ENCODE results near the gene AGAP1. TPM values are rescaled to one million over a fixed set of nuclear protein-coding genes. Genes with fewer than 3 reads are reported as not detected.

Gene AGAP1
- polyA plus RNA-seq, 5 donors, result 14.7 to 19.2 (median 18.4) TPM

DNA sequence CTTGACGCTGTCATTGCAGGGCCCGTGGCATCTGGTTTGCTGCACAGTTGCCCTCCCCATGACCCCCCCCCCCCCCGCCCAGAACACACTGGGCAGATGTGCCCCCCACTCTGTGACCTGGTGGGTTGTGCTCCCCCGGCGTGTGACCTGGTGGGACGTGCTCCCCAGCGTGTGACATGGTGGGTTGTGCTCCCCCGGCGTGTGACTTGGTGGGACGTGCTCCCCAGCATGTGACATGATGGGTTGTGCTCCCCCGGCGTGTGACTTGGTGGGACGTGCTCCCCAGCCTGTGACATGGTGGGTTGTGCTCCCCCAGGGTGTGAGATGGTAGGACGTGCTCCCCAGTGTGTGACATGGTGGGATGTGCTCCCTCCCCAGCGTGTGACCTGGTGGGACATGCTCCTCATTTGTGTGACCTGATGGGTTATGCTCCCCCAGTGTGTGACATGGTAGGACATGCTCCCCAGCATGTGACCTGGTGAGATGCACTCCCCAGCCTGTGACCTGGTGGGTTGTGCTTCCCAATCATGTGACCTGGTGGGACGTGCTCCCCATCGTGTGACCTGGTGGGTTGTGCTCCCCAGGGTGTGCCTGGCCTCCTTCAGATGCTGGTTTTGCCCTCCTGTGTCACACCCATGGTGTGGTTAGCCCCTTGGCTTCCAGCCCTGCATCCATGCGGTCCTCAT is 213.7 kb downstream of the AGAP1 start:
- no peak for DNase-seq

DNA sequence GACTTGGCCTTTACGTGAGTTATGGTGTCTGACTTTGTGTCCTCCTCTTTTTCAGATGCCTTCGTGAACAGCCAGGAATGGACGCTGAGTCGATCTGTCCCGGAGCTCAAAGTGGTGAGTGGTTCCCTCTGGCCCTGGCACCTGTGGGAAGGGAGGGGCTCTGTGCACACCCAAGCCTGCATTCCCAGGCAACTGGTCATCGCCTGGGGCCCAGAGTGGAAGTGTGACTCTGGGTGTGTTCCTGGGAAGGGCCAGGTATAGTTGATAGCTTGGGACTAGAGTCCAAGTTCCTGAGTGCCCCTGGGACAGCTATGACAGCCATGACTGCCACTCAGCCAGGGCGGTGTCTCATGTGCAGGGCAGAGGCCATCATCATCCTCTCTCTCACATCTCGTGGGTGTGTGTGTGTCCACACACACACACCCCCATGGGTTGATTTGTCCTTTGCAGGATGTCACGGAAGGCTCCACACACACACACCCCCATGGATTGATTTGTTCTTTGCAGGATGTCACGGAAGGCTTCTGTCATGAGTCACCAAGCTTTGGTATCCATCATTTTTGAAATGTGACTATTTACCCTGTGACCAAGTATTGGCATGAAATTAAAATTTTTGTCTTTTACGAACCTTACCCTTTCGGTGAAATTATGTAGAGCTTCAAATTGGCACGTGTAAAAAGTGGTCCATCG is 215.4 kb downstream of the AGAP1 start:
- no peak for DNase-seq

DNA sequence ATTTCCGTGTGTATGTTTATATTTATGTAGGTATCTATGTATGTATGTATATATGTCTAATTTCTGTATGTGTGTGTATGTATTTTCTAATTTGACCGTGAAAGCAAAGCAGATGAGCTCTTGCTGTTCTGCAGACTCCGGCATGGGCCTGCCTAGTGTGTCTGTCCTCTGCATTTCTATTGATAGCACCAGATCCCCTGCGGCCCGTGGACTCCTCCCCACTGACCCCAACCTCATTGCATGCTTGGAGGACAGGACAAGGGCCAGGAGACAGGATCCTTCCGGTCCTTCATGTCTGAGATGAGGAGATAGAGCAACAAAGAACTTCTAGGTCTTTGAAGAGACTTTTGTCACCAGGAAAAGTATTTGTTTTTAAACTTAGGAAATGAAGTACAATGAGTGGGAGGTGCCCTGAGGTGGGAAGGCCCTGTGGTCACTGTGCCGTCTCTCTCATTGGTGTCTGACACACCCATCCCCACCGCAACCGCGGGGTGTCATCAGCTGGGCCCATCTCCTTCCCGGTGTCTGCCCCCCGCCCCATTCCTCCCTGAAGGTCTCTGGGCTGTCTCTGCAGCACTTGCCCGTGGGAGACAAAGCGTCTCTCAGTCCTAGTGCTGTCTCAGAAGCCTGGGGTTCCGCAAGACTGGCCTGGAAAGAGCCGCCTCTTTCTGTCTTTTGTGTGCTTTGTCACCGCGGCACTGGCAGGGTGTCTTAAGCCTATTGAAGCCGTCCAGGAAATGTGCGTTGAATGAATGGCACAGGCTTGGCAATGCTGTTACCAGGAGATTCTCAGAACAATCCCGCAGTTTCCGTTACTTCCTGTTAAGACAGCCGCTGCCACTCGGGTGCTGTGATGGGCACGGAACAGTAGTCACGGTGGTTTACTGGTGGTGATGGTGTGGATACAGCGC is 216.4 kb downstream of the AGAP1 start:
- no peak for DNase-seq

DNA sequence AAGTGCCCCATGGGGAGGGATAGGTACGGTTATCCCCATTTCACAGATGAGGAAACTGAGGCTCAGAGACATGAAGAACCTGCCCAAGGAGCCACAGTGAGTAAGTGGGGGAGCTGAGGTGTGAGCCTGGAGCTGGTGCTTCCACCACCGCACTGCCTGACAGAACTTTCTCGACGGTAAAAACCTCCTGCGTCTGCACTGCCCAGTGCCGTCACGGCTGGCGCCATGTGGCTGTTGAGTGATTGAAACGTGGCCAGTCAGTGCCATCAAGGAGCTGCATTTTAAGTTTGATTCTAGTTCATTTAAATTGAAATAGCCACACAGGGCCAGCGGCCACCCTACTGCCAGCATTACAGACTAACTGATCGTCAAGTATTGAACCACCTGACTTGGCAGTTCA is 217.1 kb downstream of the AGAP1 start:
- no peak for DNase-seq

DNA sequence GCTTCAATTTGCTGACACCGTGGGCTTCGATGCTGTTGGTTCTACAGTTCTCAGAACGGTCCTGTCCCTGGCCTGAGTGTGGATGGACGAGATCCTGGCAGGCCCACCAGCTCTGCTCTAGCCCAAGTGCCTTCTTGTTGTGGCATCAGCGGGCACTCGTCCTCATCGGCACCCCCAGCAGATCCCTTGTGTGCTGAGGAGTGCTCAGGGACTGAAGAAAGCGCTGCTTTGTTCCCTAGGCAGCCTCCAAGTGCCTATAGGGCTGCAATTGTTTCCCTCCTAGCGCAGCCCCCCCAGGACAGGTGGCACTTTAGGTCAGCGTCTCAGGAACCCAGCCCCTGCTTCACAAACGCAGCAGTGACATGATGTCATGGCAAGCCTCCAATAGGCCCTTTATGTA is 217.7 kb downstream of the AGAP1 start:
- no peak for DNase-seq

DNA sequence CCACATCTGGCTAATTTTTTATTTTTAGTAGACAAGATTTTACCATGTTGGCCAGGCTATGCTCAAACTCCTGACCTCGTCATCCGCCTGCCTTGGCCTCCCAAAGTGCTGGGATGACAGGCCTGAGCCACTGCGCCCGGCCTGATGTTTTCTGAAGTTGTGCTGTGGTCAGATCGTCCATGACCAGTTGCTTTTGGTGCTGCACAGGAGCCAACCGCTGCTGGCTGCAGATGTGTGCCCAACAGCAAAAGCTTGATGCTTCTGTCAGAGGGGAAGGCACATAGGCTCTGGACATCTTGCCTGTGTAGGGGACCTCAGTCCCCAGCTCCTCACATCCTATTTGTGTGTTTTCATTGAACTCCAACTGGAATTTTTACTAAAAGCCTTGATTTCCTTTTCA is 218.3 kb downstream of the AGAP1 start:
- no peak for DNase-seq

DNA sequence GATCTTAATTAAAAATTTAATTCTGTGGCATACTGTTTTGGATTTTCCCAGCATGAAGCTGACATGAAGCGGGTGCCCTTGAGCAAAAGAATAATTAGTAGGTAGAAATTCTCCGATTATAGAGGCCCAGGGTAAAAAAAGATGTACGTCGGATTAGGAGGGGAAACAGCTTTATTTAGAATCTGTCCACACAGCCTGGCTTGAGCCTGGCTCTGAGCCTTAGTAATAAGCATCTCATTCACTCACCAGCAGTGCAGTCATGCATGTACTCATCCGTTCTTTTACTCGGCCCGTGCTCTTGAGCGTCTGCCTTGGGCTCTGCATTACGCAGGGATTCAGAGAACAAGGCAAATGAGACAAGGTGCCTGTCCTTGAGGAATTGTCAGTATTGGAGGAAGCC is 219.3 kb downstream of the AGAP1 start:
- no peak for DNase-seq

DNA sequence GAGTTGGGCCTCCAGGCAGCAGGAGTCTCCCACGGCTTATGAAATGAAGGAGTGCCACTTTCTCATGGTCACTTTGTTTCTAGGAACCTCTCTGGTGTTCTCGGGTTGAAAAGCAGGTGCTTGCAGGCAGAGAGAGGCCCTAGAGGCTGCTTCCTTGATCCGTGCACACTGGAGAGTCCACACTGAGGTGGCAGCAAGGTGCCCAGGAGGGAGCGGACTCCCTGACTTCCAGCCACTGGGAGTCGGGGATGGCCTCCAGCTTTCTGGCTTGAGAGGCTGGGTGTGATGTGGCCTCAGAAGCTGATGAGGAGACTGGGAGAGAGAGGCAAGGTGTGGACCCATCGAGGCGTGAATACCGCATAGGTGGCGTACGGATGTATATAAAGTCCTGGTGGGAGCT is 221.8 kb downstream of the AGAP1 start:
- no peak for DNase-seq

DNA sequence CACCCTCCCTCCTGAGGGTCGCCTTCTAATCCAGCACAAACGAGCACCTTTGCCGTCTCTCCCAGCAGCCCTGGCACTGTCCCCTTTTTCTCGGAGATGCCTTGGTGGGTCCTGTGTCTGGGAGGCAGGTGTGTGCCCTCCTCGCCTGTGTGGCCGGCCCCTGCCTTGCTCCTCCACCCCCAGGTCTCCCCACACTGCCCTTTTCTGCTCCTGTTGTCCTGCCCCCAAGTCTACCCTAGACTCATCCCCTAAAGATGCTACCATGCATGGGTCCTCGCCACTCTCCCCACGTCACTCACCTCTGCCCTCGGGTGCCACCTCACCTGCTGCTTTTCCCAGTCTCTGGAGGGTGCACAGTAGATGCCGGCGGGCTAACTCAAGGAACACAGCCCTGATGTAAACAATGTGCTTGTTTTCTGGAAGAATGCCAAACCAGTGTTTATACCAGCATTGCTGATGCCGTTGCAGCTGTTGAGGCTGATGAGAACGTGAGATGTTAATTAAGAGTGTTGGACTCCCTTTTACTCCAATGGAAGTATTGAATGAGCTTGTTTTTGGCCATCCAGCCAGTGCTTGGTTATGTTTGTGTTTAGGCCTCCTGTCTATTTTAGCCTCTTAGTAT is 223.1 kb downstream of the AGAP1 start:
- DNase-seq, result peak; percentile 21 to 32

DNA sequence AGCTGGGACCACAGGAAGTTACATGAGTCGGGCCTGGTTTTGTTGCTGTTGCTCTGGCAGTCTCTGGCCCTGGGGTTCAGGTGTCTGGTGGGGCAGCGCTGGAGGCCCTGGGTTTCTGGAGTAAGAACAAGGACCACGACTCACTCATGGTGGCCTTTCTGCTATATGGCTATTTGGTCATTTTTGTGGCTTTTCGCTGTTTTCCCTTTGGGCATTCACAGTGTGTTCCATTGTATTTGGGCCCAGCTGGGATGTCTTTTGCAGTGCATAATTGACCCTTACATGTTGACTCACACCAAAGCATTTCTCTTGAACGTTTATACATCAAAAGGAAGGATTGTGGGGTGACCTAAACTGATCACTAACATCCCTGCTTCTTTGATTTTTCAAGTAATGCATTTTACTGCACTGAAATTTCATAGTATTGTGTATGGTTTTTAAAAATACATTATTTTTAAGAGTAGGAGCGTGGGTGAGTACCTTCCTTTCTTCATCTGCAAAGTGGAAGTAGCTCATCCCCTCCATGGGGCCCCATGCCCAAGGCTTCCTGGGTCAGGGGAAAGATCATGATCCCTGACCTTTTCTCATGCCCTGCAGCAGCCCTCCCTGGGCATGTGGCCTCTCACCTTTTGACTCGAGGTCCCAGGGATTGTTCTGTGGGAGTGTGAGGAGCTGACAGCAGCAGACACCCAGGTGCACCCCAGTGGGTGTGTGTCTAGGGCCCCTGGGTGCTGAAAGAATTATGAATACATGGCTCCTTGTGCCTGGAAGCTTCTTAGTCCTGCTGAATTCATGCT is 225.5 kb downstream of the AGAP1 start:
- no peak for DNase-seq

DNA sequence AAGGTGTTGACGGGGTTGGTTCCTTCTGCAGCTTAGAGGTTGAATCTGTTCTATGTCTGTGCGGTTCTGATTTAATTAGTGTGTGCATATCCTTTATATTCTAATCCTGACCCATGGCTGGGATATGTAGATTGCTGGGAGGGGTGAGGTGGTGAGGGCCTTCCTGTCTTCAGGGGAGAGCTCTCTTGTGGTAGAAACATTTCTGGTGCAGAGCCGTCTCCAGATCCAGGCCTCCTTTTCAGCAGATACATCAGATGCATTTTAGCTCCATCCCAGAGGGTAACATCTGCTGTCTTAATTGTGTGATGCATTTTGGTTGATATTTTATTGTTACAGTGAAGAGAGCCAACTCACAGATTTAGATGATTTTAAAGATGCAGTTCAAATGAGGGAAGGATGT is 227.8 kb downstream of the AGAP1 start:
- DNase-seq, result no peak

DNA sequence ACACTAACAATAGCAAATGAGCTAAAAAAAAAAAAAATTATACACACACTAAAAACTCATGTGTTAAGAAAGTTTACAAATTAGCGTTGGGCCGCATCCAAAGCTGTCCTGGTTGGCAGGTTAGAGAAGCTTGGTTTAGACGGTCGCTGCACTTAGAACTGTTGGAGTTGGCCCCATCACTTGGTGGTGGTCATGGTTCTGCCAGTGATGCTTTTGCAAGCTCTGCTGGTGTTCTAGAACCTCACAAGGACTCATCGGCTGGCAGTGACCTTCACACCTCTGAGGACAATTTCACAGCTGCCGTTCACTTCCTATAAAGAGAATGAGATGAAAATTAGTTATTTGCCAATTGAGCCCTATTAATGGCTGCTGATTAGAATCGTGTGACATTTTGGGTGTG is 229.0 kb downstream of the AGAP1 start:
- DNase-seq, result no peak

DNA sequence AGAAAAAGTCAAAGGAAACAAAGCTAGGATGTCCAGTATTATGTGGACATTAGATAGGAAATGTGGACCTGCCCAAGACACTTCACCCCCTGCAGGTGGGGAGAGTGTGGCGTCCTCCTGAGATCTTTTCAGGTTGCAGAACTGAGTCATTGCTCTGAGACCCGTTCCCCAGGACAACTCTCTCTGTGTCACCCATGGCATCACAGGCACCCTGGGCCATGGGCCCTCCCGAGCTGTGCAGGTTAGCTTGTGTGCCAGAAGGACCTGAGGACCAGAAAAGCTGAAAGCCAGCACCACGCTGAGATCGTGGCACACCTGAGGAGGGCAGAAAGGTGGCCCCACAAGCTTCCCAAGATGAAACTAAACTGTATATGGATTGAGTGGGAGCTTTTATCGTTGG is 229.5 kb downstream of the AGAP1 start:
- no peak for DNase-seq

DNA sequence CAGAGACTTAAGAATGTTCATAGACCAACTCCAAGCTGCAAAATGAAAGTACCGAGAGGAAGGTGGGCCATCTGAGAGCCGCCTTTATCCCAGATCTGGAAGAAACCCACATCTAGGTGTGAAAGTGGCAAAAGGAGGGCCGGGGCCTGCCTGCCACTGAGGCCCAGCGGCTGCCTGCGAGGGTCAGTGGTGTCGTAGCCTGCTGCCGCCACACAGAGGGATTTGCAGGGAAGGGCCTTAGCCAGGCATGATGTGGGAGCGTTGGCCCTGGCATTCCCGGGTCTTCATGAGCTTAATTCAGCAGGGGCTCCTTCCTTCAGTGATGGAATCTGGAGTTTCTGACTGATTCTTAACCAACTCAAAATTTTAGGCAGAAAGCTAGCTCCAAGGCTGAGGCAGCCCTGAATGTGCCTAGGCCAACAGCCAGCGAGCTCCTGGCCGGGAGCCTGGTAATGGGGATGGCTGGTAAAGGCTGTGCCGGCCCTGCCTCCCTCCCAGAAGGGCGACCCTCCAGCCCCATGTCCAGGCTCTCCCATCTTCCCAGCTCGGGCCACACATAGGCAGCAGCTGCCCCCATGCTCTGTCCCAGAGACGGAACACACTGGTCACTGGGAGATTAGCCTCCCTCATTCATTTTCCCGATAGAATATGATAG is 230.1 kb downstream of the AGAP1 start:
- no peak for DNase-seq

DNA sequence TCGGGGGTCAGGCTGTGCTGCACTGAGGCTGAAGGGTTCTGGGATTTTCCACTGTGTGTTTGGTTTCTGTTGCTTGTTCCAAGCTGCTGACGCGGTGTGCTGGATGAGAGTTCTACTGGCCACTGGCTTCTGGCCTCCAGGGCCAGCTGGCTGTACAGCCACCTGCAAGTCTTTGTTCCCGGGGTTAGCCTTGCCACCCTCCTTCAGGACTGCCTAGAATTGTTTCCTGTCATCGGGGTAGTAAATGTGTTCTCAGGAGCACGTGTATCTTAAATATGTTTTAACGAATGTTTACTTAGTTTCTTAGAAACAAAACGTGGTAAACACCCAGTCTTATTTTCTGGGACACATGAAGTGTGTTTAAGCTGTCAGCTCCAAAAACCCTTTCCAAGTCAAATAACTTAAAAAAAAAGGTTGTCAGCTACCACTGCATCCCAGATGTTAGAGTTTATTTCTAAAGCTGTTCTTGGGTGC is 231.2 kb downstream of the AGAP1 start:
- no peak for DNase-seq

DNA sequence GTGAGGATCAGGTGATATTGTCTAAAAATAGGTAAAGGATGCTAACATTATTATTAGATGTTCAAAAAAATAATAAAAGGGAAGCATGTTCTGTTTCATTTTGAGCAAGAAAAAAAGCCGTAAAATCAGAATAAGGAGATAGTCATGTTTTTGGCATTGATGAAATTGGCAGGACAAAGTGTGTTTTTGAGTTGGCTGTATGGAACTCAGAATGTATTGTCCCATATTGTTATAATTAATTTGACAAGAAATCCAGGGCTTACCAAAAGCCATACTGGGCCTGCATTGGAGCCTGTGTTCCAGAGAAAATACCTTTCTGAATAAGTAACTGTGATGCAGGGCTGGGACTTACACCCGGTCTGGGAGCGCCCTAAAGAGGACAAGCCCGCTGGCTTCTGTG is 232.0 kb downstream of the AGAP1 start:
- DNase-seq, result no peak

DNA sequence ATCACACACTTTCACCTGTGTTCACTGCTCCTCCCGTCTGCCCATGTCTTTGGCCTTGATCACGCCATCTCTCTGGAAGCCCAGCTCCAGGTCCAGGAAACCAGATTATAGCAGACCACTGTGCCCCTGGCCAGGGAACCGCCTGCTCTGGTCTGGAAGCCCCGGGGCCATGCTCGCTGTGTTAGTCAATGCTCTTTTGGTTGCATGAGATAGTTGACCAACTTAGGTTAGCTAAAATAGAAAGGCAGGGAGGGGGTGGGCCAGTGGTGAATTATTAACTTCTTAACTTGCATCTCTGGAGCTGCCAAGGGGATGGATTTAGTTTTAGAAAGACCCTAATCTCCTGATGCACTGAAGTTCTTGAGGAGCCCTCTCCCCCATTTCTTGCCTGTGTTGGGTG is 232.7 kb downstream of the AGAP1 start:
- DNase-seq, result no peak

DNA sequence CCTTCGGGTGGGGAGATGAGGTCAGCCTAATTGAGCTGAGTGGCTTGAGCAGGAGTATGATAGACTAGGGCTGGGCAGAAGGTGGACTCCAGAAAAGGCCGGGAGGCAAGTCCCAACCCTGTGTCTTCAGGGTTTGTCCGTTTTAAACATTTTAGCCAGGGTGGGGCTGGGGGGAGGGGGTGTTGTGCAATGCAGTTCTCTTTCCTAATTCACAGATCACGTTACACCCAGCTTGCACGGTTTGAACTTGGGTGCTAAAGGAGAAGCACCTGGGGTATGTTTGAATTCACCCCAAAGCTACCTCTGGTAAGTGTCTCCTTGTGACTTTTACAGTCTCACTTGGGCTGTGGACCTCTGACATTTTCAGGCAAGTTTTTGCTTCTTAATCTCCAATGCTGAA is 233.3 kb downstream of the AGAP1 start:
- no peak for DNase-seq

DNA sequence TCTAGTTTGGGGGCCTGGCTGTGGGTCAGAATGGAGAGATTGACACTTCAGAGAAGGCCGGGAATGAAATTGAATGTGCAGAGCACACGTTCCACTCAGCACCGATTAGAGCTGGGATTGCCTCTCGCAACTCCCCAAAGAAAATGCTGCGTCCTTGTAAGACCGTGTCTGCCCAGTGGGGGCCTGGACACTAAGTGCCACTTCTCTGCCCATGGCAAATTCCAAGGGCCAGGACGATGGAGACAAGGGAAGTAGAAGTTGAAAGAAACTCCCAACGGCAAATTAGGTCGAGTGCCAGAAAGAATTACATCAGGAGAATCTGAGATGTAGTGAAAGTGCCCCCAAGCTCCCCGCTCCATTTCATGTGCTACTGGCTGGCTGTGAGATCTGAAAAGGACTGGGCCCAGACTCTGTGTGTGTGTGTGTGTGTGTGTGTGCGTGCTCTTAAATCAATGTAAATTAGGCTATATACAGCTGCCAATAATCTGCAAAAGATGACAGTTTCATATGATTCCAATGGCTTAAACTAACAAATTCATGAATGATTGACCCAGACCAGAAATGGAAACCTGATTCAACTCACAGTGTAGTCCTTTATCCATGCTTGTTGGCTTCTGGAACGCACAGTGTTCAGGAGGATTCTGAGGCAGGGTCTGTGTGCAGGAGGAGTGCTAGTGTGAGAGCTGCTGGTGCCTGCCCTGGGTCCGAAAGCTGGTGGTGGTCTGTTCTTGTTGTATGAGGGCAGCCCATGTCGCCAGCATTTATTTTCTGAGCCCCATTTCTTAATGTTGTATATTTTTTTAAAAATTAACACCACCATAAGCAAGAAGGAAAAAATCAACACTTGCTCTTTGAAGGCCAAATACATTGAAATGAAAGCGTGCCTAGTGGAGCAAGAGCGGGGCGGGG is 234.3 kb downstream of the AGAP1 start:
- no peak for DNase-seq
